GM08714 (cell line): ENCODE results near the gene SOST.

ENCODE experiments used
- H3K4me3 ChIP-seq: fragments of 200-500 bp; sonication (Bioruptor generic); 2 replicates; pipeline ENCODE4 v1.5.1; 2014; ENCODE audit warnings: mild to moderate bottlenecking, low read length, inconsistent platforms
- ZNF274 ChIP-seq: IDR thresholded peaks from 2 replicates; pipeline ENCODE4 v1.6.1; 2012; ENCODE audit warnings: mild to moderate bottlenecking, low read depth, low read length

Gene SOST

DNA sequence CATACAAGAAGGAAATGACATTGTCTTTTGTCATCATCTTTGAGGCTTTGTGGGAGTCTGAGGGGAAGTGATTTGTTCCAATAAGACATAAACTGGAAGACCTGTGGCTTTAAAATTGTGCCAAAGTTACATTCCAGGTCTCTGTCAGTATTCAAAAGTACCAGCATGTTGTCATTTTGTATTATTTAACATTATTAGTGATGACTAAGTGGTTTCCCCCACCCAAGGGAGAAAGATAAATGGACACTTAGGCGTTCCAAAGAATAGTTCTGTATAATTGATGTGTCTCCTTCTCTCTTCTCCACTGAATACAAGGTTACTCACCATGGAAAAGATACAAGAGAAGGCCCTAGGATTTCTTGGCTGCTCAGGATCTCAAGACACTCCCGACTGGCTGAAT, 25.5 kb upstream of the SOST start:
- H3K4me3 ChIP-seq = no peak overlapping the region

DNA sequence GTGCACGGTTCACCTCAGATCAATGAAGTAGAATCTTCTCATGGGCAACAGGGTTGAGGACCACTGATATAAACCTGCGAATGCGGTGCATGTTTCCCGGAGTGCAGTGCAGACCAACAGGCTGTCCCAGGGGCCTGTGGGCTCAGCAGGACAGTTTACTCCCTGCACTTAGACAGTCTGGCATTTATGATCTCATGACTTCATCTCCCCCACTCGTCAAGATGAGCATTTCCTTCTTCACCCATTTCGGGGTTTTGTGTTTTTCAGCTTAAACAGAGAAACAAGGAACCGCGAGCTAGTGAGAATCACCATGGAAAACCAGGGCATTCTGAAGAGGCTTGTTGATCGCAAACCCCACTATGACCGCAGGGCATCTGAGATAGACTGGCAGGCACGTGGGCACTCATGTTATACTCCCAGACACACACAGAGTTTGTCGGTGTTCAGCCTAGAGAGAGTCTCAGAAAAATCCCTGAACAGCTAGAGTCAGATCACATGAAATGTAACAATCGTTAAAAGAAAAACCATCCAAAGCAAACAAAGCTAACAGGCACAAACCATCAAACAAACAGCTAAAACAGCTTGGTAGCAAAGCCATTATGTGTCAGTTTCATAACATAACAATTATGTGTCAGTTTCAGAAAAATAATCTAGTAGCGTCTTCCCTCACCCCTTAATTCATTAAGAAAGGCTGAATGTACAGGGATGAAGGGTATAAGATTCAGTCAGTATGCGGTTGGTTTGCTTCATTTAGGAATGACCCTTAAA, 24.5 kb upstream of the SOST start:
- TF ChIP-seq ZNF274 = no peak

More for the DNA sequence above, 25.5 kb upstream of the SOST start:
- no peak for TF ChIP-seq ZNF274

GRCh38 chr17:43780135-43780534, 21.5 kb upstream of the SOST start, which contains the start of gene CFAP97D1:
Gene CFAP97D1, plus strand, starts transcription at chr17:43780435. Its CDS starts 28 bp downstream, at chr17:43780463.
- no peak for TF ChIP-seq ZNF274
- peak within 1 kb of the TSS; percentile 72; the same call in 1 of the 2 replicates for H3K4me3 ChIP-seq

More for the DNA sequence above, 24.5 kb upstream of the SOST start:
- no peak overlapping the region for H3K4me3 ChIP-seq

DNA sequence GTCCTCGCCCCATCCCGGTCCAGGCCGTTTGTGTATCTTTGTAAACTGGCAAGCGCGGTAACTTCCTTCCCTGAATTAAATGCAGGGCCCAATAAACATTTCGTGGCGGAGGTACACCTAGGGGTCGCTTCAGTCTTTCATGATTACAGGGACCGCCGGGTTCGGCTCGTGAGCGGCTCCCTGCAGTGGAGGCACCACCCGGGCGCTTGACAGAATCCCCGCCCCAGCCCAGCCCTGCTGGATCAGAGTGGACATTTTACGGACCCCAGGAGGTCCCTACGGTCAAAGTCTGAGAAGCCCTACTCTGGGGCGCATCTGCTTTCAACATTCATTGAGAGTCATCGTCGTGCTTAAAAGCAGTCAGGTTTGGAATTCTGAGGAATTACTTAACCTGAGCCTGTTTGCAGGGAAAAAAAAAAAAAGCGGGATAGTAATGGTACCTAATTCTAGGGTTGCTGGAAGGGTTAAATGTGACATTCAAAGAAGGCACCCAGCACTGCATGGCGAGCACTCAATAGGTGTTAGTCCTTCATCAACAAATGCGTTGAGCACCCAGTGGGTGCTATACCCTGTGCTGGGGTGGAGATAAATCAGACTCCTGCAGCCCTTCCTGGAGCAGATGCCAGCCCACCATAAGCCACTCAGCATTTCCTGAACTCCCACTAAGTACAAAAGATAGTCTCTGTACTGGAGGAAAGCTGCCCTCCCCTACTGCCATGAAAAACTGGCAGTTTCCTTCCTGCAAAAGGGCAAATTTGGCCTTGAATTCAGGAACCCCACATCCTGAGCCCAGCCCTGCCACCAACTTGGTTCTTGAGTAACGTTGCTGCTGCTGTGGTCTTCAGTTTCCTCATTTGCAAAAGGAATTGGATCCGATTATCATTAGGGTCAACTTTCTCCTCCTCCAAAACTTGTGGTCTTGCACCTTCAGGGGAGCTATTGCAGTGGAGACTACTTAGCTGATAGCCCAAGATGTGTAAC, 20.8 kb upstream of the SOST start:
- TF ChIP-seq ZNF274 = no peak
- H3K4me3 ChIP-seq = peak overlapping the region; percentile 72; the same call in 1 of the 2 replicates

DNA sequence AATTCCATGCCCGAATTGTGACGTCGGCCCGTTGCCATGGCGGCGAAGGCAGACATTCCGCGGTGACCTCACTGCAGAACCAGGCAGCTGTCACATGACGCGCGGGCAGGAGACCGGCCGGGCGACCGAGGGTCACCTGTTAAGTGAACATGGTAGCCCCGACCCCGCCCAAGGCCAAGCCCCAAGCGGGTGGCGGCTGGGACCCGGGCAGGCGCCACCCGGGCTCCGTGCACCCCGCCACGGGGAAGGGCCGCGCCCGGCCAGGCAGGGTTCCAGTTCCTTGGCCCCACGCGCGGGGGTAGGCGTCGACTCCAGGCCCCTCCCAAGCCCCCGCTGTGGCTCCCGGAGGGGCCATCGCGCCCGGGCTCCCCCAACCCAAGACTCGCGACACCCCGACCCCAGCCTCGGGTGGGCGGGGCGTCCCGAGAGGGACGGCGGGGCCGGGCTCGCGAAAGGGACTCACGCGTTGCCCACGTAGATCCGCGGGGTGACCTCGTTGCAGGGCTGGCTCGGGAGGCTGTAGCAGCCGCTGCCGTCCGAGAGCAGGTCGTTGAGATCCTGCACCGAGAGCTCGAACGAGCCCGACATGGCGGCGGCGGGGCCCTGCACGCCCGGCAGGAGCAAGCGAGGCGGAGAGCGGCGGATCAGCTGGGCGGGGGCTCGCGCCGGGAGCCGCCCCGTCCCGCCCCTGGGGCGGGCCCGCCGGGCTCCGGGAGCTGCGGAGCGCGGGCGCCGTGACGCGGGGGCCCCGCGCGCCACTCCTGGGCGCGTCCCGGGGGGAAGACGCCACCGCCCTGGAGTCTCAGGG, 19.9 kb upstream of the SOST start, which contains the start of gene DUSP3:
DUSP3 (minus strand) TSS at position 641 of the 808 bp plus-strand sequence; CDS start at position 588, 53 bp downstream.
- H3K4me3 ChIP-seq = peak within 1 kb of the TSS; percentile 72
- no peak for TF ChIP-seq ZNF274

GRCh38 chr17:43774304-43775250, 16.0 kb upstream of the SOST start:
- TF ChIP-seq ZNF274 = no peak
- H3K4me3 ChIP-seq = no peak overlapping the region

- H3K4me3 ChIP-seq = no peak overlapping the region
These were observed 14.5 kb upstream of the SOST start for GRCh38 chr17:43772877-43773648.

GRCh38 chr17:43771463-43771862, 12.9 kb upstream of the SOST start:
- TF ChIP-seq ZNF274 = no peak
- H3K4me3 ChIP-seq = no peak overlapping the region

More at GRCh38 chr17:43772877-43773648, 14.5 kb upstream of the SOST start:
- TF ChIP-seq ZNF274 = no peak

- H3K4me3 ChIP-seq = no peak overlapping the region
- TF ChIP-seq ZNF274 = no peak
These were observed 12.4 kb upstream of the SOST start for GRCh38 chr17:43770957-43771356.

DNA sequence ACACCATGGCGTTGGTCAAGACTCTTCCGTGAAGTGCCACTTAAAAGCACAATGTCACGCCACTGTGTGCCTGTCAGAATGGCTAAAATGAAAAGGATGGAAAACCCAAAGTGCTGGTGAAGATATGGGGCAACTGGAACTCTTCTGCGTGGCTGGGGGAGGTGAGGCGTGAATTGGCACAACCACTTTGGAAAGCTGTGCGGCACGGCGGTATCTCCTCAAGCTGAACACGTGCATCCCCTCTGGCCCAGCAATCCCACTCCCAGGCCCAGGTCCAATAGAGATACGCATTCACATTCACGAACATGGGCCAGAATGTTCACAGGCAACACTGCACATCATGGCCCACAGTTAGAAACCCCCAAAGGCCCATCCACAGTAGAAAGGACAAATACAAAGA, 11.3 kb upstream of the SOST start:
- H3K4me3 ChIP-seq = no peak overlapping the region
- no peak for TF ChIP-seq ZNF274

GRCh38 chr17:43769426-43769825, 10.8 kb upstream of the SOST start:
- no peak overlapping the region for H3K4me3 ChIP-seq
- no peak for TF ChIP-seq ZNF274

GRCh38 chr17:43768943-43769342, 10.4 kb upstream of the SOST start:
- no peak for TF ChIP-seq ZNF274
- no peak overlapping the region for H3K4me3 ChIP-seq
